NCI-H226 (cell line): ENCODE data around the gene GPATCH8.
"Not testable (repeated sequence)": the region's sequence is repeated elsewhere in the genome, so short reads cannot be mapped to it uniquely, and the experiment has no call there.

Experiments
- DNase-seq: peaks from one replicate; pipeline ENCODE4 v3.0.0-alpha.2; 2015

Gene GPATCH8

DNA sequence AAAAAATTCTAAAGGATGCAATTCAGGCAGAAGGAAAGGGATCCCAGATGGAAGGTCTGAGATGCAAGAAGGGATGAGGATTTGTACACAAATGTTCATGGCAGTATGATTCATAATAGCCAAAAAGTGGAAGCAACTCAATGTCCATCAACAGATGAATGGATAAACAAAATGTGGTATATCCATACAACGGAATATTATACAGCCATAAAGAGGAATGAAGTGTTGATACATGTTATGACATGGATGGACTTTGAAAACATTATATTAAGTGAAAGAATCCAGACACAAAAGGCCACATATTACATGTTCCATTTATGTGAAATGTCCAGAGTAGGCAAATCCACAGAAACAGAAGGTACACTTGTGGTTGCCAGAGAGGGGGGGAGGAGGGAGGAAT lies 23.9 kb upstream of the GPATCH8 start:
- DNase-seq, result no peak

DNA sequence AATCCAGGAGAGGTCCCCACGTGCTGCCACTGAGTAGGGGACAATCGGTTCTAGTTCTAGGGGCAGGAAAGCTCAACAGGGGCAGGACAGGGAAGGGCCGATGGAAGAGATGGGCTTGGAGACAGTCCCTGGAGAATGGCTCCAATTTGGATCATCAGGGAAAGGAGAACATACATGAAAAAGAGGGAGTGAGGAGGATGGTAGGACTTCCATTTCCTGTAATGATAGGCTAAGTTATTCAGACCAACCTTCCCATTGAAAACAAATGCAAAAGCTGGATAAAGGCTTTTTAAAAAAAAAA lies 20.4 kb upstream of the GPATCH8 start:
- DNase-seq, result no peak

DNA sequence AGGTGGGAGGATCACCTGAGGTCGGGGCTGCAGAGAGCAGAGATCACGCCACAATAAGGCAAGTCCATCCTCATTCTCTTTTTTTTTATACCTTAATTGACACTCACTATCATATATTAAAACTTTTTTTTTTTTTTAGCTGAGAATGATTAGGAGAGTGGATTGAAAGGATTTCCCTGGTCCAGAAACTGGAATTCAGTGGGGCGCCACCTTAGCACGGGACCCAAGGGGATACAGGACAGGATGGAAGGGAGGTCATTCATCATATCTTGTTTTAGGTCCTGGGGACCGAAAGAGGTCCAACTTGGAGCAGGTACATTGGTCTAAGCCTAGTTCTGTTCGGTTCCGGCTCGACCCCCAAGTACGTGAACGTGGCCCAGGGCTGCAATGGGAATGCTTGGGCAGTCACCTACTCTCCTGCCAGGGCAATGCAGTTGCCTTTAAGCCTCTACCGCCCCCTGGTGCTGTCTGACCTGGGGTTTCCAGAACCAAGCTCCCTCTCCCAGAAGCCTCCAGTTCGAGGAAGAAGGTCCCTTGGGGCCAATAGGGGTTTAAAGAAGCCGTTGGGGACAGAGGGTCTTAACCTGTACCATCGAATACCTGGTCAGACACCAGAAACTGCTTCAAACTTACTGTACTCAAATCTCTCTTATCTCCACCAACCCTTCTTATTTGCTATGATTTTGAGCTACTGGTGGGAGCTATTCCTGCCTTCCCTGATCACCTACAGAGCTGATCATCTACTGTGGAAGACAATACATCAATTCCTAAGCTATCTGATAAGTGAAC lies 19.9 kb upstream of the GPATCH8 start:
- DNase-seq, result peak; percentile 51

DNA sequence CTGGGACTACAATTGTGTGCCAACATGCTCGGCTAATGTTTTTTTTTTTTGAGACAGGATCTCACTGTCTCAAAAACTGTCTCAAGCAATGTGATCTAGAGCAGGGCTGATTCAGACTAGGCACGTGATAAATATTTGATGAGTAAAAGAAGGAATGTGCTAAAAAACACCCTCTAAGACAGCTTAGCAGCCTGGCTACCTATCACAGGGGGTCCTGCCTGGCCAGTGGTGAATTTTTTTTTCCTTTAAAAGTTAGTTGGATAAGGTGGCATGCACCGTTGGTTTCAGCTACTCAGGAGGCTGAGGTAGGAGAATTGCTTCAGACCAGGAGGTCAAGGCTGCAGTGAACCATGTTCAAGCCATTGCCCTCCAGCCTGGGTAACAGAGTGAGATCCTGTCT lies 14.8 kb upstream of the GPATCH8 start:
- peak; percentile 31 for DNase-seq

DNA sequence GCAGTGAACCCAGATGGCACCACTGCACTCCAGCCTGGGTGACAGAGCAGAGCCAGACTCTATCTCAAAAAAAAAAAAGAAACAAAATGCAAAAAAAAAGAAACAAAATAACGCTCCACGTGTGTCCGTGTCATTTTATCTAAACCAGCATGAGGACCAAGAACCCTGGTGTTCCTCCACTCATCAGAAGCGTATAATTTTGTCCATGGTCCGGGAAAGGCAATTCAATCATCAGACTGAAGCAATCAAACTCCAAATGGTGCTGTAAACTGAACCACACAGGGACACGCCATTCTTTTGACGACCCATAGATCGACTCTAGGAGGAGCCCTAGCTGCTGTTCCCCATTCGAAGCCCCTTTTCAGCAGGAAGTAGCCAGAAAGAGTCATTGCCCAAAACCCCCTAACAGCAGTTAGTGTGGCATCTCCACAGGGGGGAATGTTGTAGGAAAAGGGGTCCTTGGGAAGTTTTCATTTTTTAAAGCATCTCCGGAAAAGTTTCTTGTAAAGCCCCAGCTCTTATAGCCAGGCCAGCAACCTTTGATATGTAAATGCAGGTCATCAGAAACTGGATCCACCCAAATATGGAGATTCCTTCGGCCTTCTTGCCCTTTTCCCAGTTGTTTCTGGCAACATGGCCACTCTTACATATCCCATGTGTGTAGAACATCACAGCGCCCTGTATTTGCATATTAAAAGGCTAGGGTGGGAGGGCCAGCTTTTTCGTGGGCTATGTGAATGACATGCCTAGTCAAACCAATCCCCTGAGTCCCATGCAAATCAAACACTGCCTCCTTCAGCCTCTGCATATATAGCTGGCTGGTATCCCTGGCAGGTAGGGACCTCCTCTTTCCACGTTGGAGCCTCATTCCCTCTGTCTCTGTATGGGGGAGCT lies 8.3 kb upstream of the GPATCH8 start:
- not testable (repeated sequence) for DNase-seq

DNA sequence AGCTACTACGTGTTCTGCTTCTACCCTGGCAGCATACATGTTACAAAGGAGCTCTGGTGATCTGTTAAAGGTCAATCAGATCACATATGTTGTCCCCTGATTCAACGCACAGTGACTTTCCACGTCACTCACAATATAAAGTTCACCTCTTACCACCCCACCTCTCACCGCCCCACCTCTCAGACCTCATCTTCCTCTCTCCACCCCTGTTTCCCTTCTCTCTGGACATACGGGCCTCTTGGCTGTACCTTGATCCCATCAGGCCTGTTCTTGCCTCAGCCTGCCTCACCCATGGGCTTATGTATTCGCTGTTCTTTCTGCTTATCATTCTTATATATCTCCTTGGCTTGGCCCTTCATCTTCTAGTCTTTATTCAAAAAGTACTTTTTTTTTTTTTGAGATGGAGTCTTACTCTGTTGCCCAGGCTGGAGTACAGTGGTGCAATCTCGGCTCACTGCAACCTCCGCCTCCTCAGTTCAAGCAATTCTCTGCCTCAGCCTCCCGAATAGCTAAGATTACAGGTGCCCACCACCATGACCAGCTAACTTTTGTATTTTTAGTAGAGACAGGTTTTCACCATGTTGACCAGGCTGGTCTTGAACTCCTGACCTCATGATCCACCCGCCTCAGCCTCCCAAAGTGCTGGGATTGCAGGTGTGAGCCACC lies 3.9 kb upstream of the GPATCH8 start:
- DNase-seq, result not testable (repeated sequence)

DNA sequence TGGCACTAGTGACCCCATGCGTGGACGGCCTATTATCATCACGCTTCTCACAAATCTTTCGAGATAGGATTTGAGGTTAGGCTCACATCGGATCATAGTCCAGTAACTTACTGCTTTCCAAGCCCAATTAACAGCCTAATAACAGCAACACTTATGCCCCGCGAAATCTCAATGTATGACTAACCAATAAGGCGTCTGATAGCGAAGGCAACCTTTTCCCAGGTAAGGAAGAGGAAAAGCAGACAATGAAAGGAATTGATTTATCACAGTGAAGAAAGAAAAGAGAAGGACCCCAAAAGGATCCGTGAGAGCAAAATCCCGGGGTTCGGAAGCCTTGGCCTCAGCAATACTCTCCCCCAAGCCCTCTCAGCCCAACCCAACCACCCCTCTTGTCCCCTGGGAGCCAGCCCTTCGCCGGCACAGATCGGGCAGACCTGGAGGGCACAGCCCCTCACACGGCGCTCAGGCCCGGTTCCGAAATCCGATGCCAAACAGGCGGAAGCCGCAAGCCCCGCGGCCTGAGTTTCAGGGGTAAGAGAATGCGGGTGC lies 534 bp downstream of the GPATCH8 start:
- no peak for DNase-seq

DNA sequence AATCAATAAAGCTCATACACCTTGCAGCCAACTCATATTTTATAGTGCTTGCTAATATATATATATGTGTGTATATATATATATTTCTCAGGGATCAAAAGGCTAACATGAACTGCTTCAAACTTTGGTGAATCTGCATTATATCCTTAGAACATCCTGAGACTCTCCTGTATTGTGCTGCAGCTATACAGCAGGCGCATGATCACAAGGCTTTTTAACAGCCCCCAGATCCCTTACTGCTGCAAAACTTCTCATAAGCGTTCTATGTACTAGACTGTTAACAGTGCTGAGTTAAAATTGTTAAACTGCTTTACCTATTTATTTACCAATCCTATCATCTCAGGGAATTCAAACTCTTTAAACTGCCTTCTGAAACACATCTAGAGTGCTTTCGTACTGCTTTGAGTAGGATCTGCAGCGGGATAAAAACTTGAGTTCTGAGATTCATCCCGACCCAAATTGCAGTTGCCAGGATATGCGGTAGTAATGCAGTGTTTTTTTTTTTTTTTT lies 1.3 kb downstream of the GPATCH8 start:
- DNase-seq, result no peak

DNA sequence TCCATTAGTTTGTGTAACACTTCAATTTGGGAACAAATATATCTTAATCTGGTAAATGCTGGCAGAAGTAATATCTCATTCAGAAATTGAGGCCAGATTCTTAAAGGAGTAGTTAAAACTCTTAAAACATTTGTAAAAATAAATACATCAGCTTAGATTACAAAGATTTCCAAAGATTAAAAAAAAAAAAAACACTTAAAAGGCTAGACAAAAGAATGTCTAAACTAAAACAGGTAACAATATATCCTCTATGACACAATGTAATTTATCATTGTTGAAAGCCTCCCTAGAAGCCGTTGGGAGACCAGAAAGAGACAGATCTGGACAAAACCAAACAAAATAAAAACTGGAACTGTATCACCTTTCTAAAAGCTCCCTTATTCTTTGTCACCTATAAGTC lies 3.5 kb downstream of the GPATCH8 start:
- no peak for DNase-seq

DNA sequence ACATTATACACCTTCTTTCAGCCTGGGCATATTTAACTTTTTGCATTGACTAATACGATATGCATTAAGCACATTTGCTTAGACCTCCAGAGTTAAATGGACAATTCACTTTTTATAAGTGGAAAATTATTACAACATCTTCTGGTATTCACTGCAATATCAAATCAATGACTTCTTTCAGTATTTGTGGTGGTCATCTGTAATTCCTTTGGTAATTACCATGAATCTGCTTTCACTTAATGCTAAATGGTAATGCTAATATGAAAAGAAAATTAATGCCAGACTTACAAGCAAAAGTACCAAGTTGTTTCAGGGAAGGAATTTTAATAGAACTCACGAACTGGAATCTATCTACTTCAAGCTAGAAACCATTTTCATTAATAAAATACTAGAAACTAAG lies 6.4 kb downstream of the GPATCH8 start:
- DNase-seq, result no peak

DNA sequence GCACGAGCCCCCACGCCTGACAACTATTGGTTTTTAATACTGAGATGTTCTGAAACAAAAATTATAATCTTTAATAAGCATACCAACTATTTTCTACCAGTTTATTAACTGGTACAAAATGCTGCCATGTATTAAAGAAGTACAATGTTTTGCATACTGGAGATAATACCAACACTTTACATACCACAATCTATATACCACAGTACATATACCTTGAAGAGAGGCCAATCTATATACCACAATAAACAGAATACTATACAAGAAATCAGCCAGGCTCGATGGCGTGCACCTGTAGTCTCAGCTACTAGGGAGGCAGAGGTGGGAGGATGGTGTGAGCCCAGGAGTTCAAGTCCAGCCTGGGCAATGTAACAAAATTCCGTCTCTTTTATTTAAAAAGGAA lies 9.9 kb downstream of the GPATCH8 start:
- no peak for DNase-seq

DNA sequence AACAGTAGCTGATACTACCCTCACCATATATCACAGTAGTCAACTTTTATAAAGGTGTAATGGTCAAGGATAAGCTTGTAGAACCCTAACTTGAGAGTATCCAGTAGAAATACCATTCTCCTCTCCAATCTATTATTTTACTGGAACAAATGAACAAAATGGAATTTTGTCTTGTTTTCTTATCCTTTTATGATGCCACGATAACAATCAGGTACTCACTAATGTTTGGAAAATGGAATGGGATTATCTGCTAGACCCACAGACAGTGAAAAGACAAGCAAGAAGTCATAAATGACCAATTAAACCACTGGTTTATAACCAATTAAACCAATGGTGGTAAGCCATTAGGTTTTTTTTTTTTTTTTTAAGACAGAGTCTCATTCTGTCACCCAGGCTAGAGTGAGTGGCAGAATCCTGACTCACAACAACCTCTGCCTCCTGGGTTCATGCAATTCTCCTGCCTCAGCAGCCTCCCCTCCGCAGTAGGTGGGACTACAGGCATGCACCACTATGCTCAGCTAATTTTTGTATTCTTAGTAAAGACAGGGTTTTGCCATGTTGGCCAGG lies 10.4 kb downstream of the GPATCH8 start:
- DNase-seq, result no peak

DNA sequence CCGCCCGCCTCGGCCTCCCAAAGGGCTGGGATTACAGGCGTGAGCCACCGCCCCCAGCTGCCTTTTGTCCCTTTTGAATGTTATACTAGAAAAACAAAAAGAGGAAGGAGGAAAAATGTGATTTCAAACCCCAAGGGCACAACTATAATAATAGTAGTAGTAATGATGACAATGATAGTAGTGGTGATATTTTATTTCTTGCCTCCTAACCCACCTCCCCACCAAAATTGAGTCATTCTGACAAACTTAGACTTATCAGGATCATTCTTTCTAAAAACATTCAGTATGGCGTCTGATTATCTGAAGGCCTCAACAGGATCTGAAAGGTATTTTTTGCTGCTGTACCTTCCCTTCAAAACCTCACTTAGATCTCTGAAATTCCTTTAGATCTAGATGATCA lies 13.6 kb downstream of the GPATCH8 start:
- DNase-seq, result no peak

DNA sequence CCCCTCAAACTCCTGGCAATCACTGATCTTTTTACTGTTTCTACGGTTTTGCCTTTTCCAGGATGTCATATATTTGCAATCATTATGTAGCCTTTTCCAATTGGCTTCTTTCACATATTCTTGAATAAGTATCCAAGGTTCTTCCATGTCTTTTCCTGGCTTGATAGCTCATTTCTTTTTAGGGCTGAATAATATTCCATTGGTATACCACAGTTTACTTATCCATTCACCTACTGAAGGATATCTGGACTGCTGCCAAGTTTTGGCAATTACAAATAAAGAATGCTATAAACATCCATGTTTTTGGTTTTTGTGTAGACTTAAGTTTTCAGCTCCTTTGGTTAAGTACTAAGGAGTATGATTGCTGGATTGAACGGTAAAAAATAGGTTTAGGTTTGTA lies 16.0 kb downstream of the GPATCH8 start:
- no peak for DNase-seq

DNA sequence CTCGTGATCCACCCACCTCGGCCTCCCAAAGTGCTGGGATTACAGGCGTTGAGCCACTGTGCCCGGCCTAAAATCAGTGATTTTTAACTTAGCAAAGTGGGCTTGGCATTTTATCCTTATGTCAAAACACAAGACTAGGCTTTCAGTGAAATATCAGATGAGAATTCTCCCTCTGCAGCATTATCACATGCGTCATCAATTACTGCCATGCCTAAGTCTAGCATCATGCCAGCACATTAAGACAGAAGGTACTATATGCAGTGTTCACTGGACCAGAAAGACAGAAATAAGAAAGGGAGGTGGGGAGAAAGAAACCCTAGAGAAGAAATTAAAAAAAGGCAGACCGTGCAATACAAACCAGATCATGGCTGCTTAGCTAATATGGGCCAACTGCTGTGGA lies 29.8 kb downstream of the GPATCH8 start:
- DNase-seq, result no peak

DNA sequence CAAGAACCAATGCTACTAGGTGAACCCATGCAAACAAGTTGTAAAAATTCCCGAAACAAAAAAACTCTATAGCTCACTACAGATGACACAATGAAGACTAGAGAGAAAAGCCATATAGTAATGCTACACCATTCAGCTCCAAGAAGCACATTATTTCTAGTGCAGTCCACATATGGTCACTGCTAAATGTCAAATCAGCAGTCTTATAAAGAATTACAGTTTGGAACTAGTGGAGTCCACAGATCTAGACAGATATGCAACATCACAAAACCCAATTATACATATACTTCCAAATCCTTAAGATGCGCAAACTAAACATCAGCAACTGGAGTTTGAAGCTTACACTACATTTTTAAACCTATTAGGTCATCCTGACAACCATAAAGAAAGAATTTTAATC lies 33.5 kb downstream of the GPATCH8 start:
- no peak for DNase-seq

DNA sequence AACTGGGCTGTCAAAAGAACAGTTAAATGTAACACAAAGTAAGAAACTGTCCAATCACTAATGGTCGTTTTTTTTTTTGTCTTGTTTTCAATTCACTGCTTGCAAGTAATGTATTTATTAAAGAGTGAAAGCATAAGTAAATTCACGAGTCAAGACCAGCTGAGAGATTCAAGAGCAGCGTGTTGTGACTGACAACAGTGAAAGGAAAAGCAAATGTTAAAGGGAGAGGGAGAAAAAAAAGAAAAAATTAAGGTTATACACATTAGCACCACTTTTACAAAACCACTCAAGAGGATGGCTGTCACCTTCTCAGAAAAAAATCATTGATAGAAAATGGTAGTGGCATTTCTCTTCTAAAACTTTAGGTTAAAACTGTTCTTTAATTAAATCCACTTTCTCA lies 36.1 kb downstream of the GPATCH8 start:
- no peak for DNase-seq

DNA sequence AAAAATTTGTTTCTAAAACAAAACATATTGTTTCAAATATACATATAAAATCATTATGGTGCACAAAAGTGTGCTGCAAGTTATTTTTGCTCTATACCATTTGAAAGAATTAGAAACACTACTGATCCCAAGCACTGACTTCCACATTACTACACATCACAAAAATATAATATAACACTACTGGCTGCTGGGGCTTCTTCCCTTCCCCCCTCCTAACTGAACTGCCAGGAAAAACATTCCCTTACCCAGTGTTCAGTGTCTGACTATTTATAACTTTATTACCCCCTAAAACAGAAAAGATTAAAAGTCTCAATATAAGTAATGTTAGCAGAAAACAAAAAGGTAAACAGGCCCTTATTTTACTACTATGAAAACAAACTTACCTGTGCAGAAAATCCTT lies 36.9 kb downstream of the GPATCH8 start:
- no peak for DNase-seq

DNA sequence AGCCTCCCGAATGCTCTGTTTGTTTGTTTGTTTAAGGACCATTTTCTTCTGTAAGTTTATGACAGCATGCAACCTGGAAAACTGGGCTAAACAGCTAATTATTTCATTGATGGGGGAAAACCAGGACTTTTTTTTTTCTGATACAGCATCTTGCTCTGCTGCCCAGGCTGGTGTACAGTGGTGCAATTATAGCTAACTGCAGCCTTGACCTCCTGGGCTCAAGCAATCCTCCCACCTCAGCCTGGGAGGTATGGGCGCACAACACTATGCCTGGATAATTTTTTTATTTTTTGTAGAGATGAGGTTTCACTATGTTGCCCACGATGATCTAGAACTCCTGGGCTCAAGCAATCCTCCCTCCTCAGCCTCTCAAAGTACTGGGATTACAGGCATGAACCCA lies 37.3 kb downstream of the GPATCH8 start:
- DNase-seq, result no peak

DNA sequence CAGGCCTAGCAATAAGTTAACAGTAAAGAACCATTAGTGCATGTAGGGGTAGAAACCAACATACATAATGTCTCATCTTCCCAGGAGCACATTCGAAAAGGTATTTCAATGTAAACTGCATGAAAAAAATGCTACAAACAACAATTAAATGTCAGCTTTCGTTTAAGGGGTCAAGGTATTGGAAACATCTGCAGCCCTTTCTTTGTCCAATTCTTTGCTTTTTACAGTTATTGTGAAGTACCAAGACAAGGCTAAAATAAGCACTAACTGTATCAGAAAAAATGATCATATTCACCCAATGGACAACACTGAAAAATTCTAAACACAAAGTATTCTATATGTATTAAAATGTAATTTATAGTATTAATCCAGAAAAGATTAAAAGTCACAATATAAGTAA lies 37.9 kb downstream of the GPATCH8 start:
- no peak for DNase-seq

DNA sequence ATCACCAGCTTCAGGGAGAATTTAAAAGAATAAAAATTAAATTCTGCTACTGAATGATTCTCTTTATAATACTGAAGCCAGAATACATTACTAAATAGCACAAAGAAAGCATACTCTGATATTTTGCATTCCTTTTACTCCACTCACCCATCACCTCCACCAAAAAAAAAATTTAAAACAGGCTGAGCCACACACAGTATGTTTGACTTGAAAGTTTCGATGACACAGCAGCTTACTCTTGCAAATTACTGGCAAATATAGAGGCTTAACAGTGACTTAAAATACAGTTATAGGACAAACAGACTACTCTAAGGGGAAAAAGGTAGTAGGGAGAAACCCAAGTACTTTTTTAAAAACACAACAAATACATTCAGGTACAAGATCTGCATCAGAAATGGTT lies 39.2 kb downstream of the GPATCH8 start:
- DNase-seq, result no peak

DNA sequence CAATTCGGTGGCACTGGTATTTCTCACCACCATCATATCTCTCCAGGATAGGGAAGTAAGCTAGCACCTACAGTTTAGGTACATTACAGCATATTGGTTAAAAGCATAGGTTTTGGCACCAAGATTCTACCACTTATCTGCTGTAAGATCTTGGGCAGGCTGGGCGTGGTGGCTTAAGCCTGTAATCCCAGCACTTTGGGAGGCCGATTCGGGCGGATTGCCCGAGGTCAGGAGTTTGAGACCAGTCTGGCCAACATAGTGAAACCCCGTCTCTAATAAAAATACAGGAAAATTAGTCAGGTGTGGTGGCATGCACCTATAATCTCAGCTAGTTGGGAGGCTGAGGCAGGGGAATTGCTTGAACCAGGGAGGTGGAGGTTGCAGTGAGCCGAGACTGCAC lies 51.4 kb downstream of the GPATCH8 start:
- DNase-seq, result no peak

DNA sequence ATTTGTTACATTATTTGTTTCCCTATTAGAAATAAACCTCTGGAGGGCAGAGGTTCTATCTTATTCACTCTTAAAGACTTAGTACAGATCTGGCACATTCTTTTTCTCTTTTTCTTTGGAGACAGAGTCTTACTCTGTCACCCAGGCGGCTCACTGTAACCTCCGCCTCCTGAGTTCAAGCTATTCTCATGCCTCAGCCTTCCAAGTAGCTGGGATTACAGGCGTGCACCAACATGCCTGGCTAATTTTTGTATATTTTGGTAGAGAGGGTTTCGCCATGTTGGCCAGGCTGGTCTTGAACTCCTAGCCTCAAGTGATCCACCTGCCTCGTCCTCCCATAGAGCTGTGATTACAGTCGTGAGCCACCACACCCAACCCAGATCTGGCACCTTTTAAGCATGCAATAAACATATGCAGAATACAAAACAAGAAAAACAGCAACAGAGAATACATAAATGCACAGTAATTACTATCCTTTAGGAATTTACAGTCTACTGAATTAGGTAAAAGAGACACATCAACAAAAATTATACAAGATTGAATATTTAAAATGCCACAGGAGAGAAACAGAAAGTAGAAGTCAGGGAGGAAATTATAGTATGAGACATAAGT lies 52.1 kb downstream of the GPATCH8 start:
- no peak for DNase-seq
